HepG2 (cell line): ENCODE measurements around the gene PTCD3. TPM values are rescaled to one million over a fixed set of nuclear protein-coding genes. Genes with fewer than 3 reads are reported as not detected.

ENCODE experiments used
- AHDC1 ChIP-seq: sonication (generic); formaldehyde crosslinking; IDR thresholded peaks from 2 replicates; pipeline ENCODE4 v1.5.1; 2020; ENCODE audit warnings: mild to moderate bottlenecking, missing genetic modification reagents, borderline replicate concordance
- ARNT ChIP-seq: fragments of 450-650 bp; IDR thresholded peaks from 2 replicates; pipeline ENCODE4 v1.6.1; 2017
- DMAP1 ChIP-seq: IDR thresholded peaks from 2 replicates; pipeline ENCODE4 v1.6.1; 2016
- NFKB2 ChIP-seq: sonication (generic); formaldehyde crosslinking; IDR thresholded peaks from 2 replicates; pipeline ENCODE4 v1.4.0; 2020; ENCODE audit warnings: missing genetic modification reagents, borderline replicate concordance
- RNF2 ChIP-seq: fragments of 450-650 bp; conservative IDR thresholded peaks from 2 replicates; pipeline ENCODE4 v1.6.1; 2016; ENCODE audit warnings: low read depth
- SOX13 ChIP-seq, 3 experiments: fragments of 450-650 bp in 1 of 3; sonication (generic) in 1 of 3; formaldehyde crosslinking in 1 of 3; IDR thresholded peaks in 2 of 3; conservative IDR thresholded peaks in 1 of 3; 2 replicates each; pipeline versions ENCODE4 v1.5.0 to v1.6.1; 2016 to 2020; ENCODE audit warnings: antibody characterized with exemption in 1 of 3, mild to moderate bottlenecking in 1 of 3, missing compliant biosample characterization in 1 of 3, missing genetic modification reagents in 1 of 3, moderate library complexity in 1 of 3
- TBL1XR1 ChIP-seq: fragments of 150-350 bp; IDR thresholded peaks from 2 replicates; pipeline ENCODE4 v1.6.1; 2014; ENCODE audit warnings: borderline replicate concordance, low read length; ENCODE audit not compliant: partially characterized antibody
- ZEB1 ChIP-seq: IDR thresholded peaks from 2 replicates; pipeline ENCODE4 v1.6.1; 2012; ENCODE audit warnings: mild to moderate bottlenecking, low read depth, inconsistent platforms; ENCODE audit not compliant: insufficient replicate concordance
- ZNF136 ChIP-seq: sonication (generic); formaldehyde crosslinking; IDR thresholded peaks from 2 replicates; pipeline ENCODE4 v1.8.1; 2022; ENCODE audit warnings: low read depth, mild to moderate bottlenecking, moderate library complexity, missing genetic modification reagents
- ZNF138 ChIP-seq: sonication (generic); formaldehyde crosslinking; IDR thresholded peaks from 2 replicates; pipeline ENCODE4 v1.5.0; 2020; ENCODE audit warnings: mild to moderate bottlenecking, low read depth, missing genetic modification reagents
- ZNF30 ChIP-seq: sonication (generic); formaldehyde crosslinking; IDR thresholded peaks from 2 replicates; pipeline ENCODE4 v1.5.0; 2020; ENCODE audit warnings: mild to moderate bottlenecking, missing genetic modification reagents
- ZNF44 ChIP-seq: sonication (generic); formaldehyde crosslinking; IDR thresholded peaks from 2 replicates; pipeline ENCODE4 v1.5.1; 2020; ENCODE audit warnings: mild to moderate bottlenecking, missing genetic modification reagents
- ZNF510 ChIP-seq: sonication (generic); formaldehyde crosslinking; IDR thresholded peaks from 2 replicates; pipeline ENCODE4 v1.4.0; 2020; ENCODE audit warnings: low read depth, mild to moderate bottlenecking, missing genetic modification reagents
- ZNF724P ChIP-seq: sonication (generic); formaldehyde crosslinking; IDR thresholded peaks from 2 replicates; pipeline ENCODE4 v1.8.0; 2022; ENCODE audit warnings: missing genetic modification reagents, borderline replicate concordance
- ZNF761 ChIP-seq: sonication (generic); formaldehyde crosslinking; conservative IDR thresholded peaks from 2 replicates; pipeline ENCODE4 v1.4.0; 2020; ENCODE audit warnings: mild to moderate bottlenecking, missing genetic modification reagents
- polyA plus RNA-seq, 8 experiments: library from polyadenylated mRNA; depleted of rRNA in 3 of 8; stranded (reverse) in 7 of 8; unstranded in 1 of 8; fragments of >200 nt; fragmentation: Illumina TruSeq in 4 of 8; extraction: Trizol in 4 of 8; gene quantifications; 2 replicates each; pipeline versions ENCODE4 v1.2.1 to v1.2.3, GENCODE V29; 2011 to 2016; ENCODE audit warnings: low read depth in 4 of 8, missing spikeins in 1 of 8, mixed read lengths in 1 of 8; ENCODE audit not compliant: insufficient read depth in 1 of 8
- total RNA-seq, 5 experiments: library from RNA; depleted of rRNA; stranded (reverse); fragments of >200 nt; fragmentation: Illumina TruSeq; extraction: Trizol; gene quantifications; 2 replicates each; pipeline ENCODE4 v1.2.3, GENCODE V29; 2016; ENCODE audit warnings: low read depth in 1 of 5
- TF ChIP-seq, protein P1 (sequence below): fragments of 450-650 bp; IDR thresholded peaks from 2 replicates; pipeline ENCODE4 v1.6.1; 2016
- TF ChIP-seq, protein P2 (sequence below): sonication (generic); formaldehyde crosslinking; conservative IDR thresholded peaks from 2 replicates; pipeline ENCODE4 v1.4.0; 2020; ENCODE audit warnings: missing genetic modification reagents

PTCD3 gene
- total and polyA plus RNA-seq, 2 of the 13 experiments (the other 11 are each of a cell fraction or from before 2014, with no cell fraction given), result 124 to 309 TPM

- TF ChIP-seq ZNF724P (CRISPR knock-in tag) (peak; percentile 73; the same call in 1 of the 2 replicates), AHDC1 (0 out of 2 replicates have a peak, but pooled peaks have one; percentile 8), ZNF30 (CRISPR knock-in tag) (no peak), NFKB2 (CRISPR knock-in tag) (peak; percentile 92), SOX13 (IDR thresholded peaks at IDR 0.05) (0 out of 2 replicates have a peak, but pooled peaks have one; percentile 47), SOX13 (CRISPR knock-in tag; conservative IDR thresholded peaks at IDR 0.05 in 1 of 2, IDR thresholded peaks at IDR 0.05 in 1 of 2) (no peak; a peak in 1 of 4 replicates), ZNF136 (CRISPR knock-in tag) (no peak), DMAP1 (peak; percentile 95), ZNF761 (CRISPR knock-in tag) (peak; percentile 35; the same call in 1 of the 2 replicates), ZNF138 (peak; percentile 51; the same call in 1 of the 2 replicates), ARNT (no peak), RNF2 (peak; percentile 63), ZNF44 (CRISPR knock-in tag) (peak; percentile 88; the same call in 1 of the 2 replicates), ZNF510 (CRISPR knock-in tag) (peak; percentile 34; the same call in 1 of the 2 replicates), TBL1XR1 (peak; percentile 73), ZEB1 (no peak)
- TF ChIP-seq, protein P1, sequence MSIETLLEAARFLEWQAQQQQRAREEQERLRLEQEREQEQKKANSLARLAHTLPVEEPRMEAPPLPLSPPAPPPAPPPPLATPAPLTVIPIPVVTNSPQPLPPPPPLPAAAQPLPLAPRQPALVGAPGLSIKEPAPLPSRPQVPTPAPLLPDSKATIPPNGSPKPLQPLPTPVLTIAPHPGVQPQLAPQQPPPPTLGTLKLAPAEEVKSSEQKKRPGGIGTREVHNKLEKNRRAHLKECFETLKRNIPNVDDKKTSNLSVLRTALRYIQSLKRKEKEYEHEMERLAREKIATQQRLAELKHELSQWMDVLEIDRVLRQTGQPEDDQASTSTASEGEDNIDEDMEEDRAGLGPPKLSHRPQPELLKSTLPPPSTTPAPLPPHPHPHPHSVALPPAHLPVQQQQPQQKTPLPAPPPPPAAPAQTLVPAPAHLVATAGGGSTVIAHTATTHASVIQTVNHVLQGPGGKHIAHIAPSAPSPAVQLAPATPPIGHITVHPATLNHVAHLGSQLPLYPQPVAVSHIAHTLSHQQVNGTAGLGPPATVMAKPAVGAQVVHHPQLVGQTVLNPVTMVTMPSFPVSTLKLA, result peak; percentile 55
- TF ChIP-seq, protein P2, sequence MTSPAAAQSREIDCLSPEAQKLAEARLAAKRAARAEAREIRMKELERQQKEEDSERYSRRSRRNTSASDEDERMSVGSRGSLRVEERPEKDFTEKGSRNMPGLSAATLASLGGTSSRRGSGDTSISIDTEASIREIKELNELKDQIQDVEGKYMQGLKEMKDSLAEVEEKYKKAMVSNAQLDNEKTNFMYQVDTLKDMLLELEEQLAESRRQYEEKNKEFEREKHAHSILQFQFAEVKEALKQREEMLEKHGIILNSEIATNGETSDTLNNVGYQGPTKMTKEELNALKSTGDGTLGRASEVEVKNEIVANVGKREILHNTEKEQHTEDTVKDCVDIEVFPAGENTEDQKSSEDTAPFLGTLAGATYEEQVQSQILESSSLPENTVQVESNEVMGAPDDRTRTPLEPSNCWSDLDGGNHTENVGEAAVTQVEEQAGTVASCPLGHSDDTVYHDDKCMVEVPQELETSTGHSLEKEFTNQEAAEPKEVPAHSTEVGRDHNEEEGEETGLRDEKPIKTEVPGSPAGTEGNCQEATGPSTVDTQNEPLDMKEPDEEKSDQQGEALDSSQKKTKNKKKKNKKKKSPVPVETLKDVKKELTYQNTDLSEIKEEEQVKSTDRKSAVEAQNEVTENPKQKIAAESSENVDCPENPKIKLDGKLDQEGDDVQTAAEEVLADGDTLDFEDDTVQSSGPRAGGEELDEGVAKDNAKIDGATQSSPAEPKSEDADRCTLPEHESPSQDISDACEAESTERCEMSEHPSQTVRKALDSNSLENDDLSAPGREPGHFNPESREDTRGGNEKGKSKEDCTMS (CRISPR knock-in tag), result no peak
These were observed at the start of gene PTCD3 (continued) for GRCh38 chr2:86105969-86106945.
